Upper lobe of left lung (tissue), 6 donors: ENCODE results near the gene EBP. TPM values are rescaled to one million over a fixed set of nuclear protein-coding genes. Genes with fewer than 3 reads are reported as not detected.

Experiments used
- ATAC-seq, 2 donors: fragments of 200-7000 bp; cut with Tn5 transposase; one replicate each; pipeline ENCODE4 v1.9.1; 2022; ENCODE audit warnings: mild to moderate bottlenecking in 2 of 2, moderate library complexity in 2 of 2; ENCODE audit not compliant: low FRiP score in 2 of 2
- DNase-seq, 2 donors: peaks; one replicate each; pipeline ENCODE4 v3.0.0-alpha.2; 2019 to 2020
- H3K27ac ChIP-seq, 4 donors: fragments of 200-600 bp; sonication (generic); one replicate each; pipeline ENCODE4 v1.5.1; 2016 to 2019
- H3K27me3 ChIP-seq, 4 donors: fragments of 200-600 bp; sonication (generic); one replicate each; pipeline ENCODE4 v1.5.1; 2017 to 2019
- H3K36me3 ChIP-seq, 4 donors: fragments of 200-600 bp; sonication (generic); one replicate each; pipeline ENCODE4 v1.5.1; 2016 to 2019
- H3K4me1 ChIP-seq, 4 donors: fragments of 200-600 bp; sonication (generic); one replicate each; pipeline ENCODE4 v1.5.1; 2018 to 2019
- H3K4me3 ChIP-seq, 4 donors: fragments of 200-600 bp; sonication (generic); one replicate each; pipeline ENCODE4 v1.5.1; 2017 to 2019; ENCODE audit warnings: mild to moderate bottlenecking in 2 of 4, moderate library complexity in 1 of 4
- H3K9me3 ChIP-seq, 4 donors: fragments of 200-600 bp; sonication (generic); one replicate each; pipeline ENCODE4 v1.5.1; 2018 to 2019
- CTCF ChIP-seq, 6 experiments: fragments of 450-650 bp in 4 of 6; fragments of 200-600 bp in 2 of 6; sonication (generic) in 2 of 6; IDR thresholded peaks; one replicate each; pipeline ENCODE4 v1.5.1; 2016 to 2019; ENCODE audit warnings: antibody characterized with exemption in 6 of 6
- EP300 ChIP-seq, 4 donors: sonication (generic); formaldehyde crosslinking; IDR thresholded peaks; one replicate each; pipeline ENCODE4 v1.5.1; 2017; ENCODE audit warnings: antibody characterized with exemption in 4 of 4, control low read depth in 2 of 4
- POLR2A ChIP-seq, 4 donors: fragments of 450-650 bp; IDR thresholded peaks; one replicate each; pipeline ENCODE4 v1.5.1; 2016 to 2017; ENCODE audit warnings: antibody characterized with exemption in 4 of 4, mild to moderate bottlenecking in 2 of 4
- POLR2AphosphoS5 ChIP-seq, 2 donors: sonication (generic); formaldehyde crosslinking; IDR thresholded peaks; one replicate each; pipeline ENCODE4 v1.5.1; 2017; ENCODE audit warnings: antibody characterized with exemption in 2 of 2
- WGBS, 2 donors: methylation state at CpG; one replicate each; pipeline ENCODE4 v1.1.5; 2017 to 2018; 5-methylcytosine and 5-hydroxymethylcytosine counted together
- total RNA-seq, 6 donors: library from RNA; depleted of rRNA in 4 of 6; stranded (reverse); fragments of >200 nt in 4 of 6; gene quantifications; one replicate each; pipeline versions ENCODE4 v1.1.0 to v1.2.1, GENCODE V29; 2016 to 2021
- donor health status: DM: no; HTN: no; CAD: no; lungs with moderate emphysema.
- donor health status: DM: no; HTN: yes; CAD: no; lungs with severe emphysema.

The EBP gene
- total RNA-seq, 6 donors from 2014 or later = 21.0 to 101 (median 74.9) TPM

GRCh38 chrX:48478806-48479205, 42.8 kb upstream of the EBP start:
- ATAC-seq (no peak), DNase-seq (no peak)
- no peaks in the 10 kb centered on the region for H3K27me3 ChIP-seq
- no peak overlapping the region for H3K27ac ChIP-seq
- no peaks in the 10 kb centered on the region for H3K9me3 ChIP-seq
- no peak for TF ChIP-seq EP300 (IDR thresholded peaks at IDR 0.05)
- H3K4me1 ChIP-seq = peaks cover 0 to 15% (median 2%) of the 10 kb centered on the region in 4 donors
- no peak overlapping the region for H3K4me3 ChIP-seq
- peaks cover 0 to 34% (median 14%) of the 10 kb centered on the region in 4 donors for H3K36me3 ChIP-seq
- 90 to 92% methylated on average over 2 to 5 of the region's 5 CpGs for WGBS, 2 donors

- H3K4me3 ChIP-seq = no peak overlapping the region
- WGBS, 2 donors = 90 to 96% methylated on average over 3 of the region's 3 CpGs
- no peak for DNase-seq
- H3K36me3 ChIP-seq = peaks cover 0 to 42% (median 14%) of the 10 kb centered on the region in 4 donors
- peaks cover 0 to 11% (median under 1%) of the 10 kb centered on the region in 4 donors for H3K4me1 ChIP-seq
- H3K27ac ChIP-seq = no peak overlapping the region
- TF ChIP-seq CTCF (IDR thresholded peaks at IDR 0.05) (no peak), EP300 (IDR thresholded peaks at IDR 0.05) (no peak), POLR2AphosphoS5 (IDR thresholded peaks at IDR 0.05) (no peak), POLR2A (IDR thresholded peaks at IDR 0.05) (no peak)
- H3K9me3 ChIP-seq = no peaks in the 10 kb centered on the region
- no peaks in the 10 kb centered on the region for H3K27me3 ChIP-seq
- no peak for ATAC-seq
Observed at GRCh38 chrX:48480142-48480541, 41.5 kb upstream of the EBP start.

GRCh38 chrX:48480583-48480982, 41.0 kb upstream of the EBP start:
- WGBS, 2 donors = 92 to 93% methylated on average over 3 of the region's 3 CpGs
- Histone ChIP-seq H3K4me1 (peaks cover 0 to 7% (median 0%) of the 10 kb centered on the region in 4 donors), H3K27ac (no peak overlapping the region), H3K27me3 (no peaks in the 10 kb centered on the region), H3K4me3 (no peak overlapping the region), H3K36me3 (peaks cover 0 to 42% (median 14%) of the 10 kb centered on the region in 4 donors), H3K9me3 (no peaks in the 10 kb centered on the region)
- no peak for ATAC-seq
- DNase-seq = no peak
- TF ChIP-seq EP300 (IDR thresholded peaks at IDR 0.05) = no peak
- no peak for TF ChIP-seq CTCF (IDR thresholded peaks at IDR 0.05)
- no peak for TF ChIP-seq POLR2A (IDR thresholded peaks at IDR 0.05)
- no peak for TF ChIP-seq POLR2AphosphoS5 (IDR thresholded peaks at IDR 0.05)

GRCh38 chrX:48482526-48482925, 39.1 kb upstream of the EBP start:
- H3K27me3 ChIP-seq = no peaks in the 10 kb centered on the region
- H3K27ac ChIP-seq = no peak overlapping the region
- 80 to 84% methylated on average over 1 to 7 of the region's 7 CpGs for WGBS, 2 donors
- H3K36me3 ChIP-seq = peaks cover 0 to 42% (median 14%) of the 10 kb centered on the region in 4 donors
- TF ChIP-seq POLR2A (IDR thresholded peaks at IDR 0.05) (no peak), EP300 (IDR thresholded peaks at IDR 0.05) (no peak), POLR2AphosphoS5 (IDR thresholded peaks at IDR 0.05) (no peak), CTCF (IDR thresholded peaks at IDR 0.05) (no peak)
- no peak overlapping the region for H3K4me3 ChIP-seq
- no peaks in the 10 kb centered on the region for H3K4me1 ChIP-seq
- DNase-seq (no peak), ATAC-seq (no peak)
- H3K9me3 ChIP-seq = no peaks in the 10 kb centered on the region

- Histone ChIP-seq H3K36me3 (peaks cover 0 to 22% (median 5%) of the 10 kb centered on the region in 4 donors), H3K9me3 (peaks cover 0 to 4% (median 0%) of the 10 kb centered on the region in 4 donors), H3K27ac (no peak overlapping the region), H3K4me3 (no peak overlapping the region), H3K27me3 (no peaks in the 10 kb centered on the region), H3K4me1 (no peaks in the 10 kb centered on the region)
- WGBS, 2 donors = 71 to 77% methylated on average over 4 to 9 of the region's 10 CpGs
- ATAC-seq (peak; percentile 67 to 89), DNase-seq (no peak)
- TF ChIP-seq CTCF (IDR thresholded peaks at IDR 0.05) = no peak
- no peak for TF ChIP-seq EP300 (IDR thresholded peaks at IDR 0.05)
- no peak for TF ChIP-seq POLR2A (IDR thresholded peaks at IDR 0.05)
- TF ChIP-seq POLR2AphosphoS5 (IDR thresholded peaks at IDR 0.05) = no peak
Observed at GRCh38 chrX:48487362-48487798, 34.2 kb upstream of the EBP start.
